H1 (cell line): ENCODE data around the gene RAD51B. TPM values are rescaled to one million over a fixed set of nuclear protein-coding genes. Genes with fewer than 3 reads are reported as not detected.

Source experiments
- CTCF ChIA-PET: fragments of 300-600 bp; sonication (Branson Sonifier 250); formaldehyde crosslinking; loops from one replicate; lab custom pipeline; 2021; ENCODE audit not compliant: partially characterized antibody; lab: Charles Lee
- POLR2A ChIA-PET: fragments of 300-600 bp; sonication (Branson Sonifier 250); formaldehyde crosslinking; loops from one replicate; lab custom pipeline; 2021; ENCODE audit warnings: inconsistent platforms; ENCODE audit not compliant: partially characterized antibody; lab: Charles Lee
- DNase-seq, 2 experiments: peaks; one replicate each; pipeline versions ENCODE4 v3.0.0 to v3.0.0-alpha.2; 2010 to 2022; ENCODE audit warnings: low spot score in 2 of 2, low read depth in 1 of 2, mixed read lengths in 1 of 2
- FAIRE-seq: peaks from 2 replicates; lab custom pipeline; 2011; peaks lifted over from hg19 to GRCh38; lab: Jason Lieb, UNC
- H2AFZ ChIP-seq: 2 replicates; pipeline ENCODE4 v1.8.1; 2012; ENCODE audit warnings: low read length, inconsistent platforms
- H2AK5ac ChIP-seq: 2 replicates; pipeline ENCODE4 v1.6.1; 2013; ENCODE audit warnings: low read depth, low read length
- H2BK120ac ChIP-seq: replicated peaks from 2 replicates; pipeline ENCODE3; 2013; ENCODE audit warnings: low read depth, low read length, inconsistent platforms
- H2BK12ac ChIP-seq: 2 replicates; pipeline ENCODE4 v1.6.1; 2013; ENCODE audit warnings: low read depth, low read length
- H2BK15ac ChIP-seq: 2 replicates; pipeline ENCODE4 v1.6.1; 2013; ENCODE audit warnings: low read length
- H2BK20ac ChIP-seq: 2 replicates; pipeline ENCODE4 v1.6.1; 2013; ENCODE audit warnings: low read length
- H2BK5ac ChIP-seq: 2 replicates; pipeline ENCODE4 v1.6.1; 2013; ENCODE audit warnings: low read depth, low read length
- H3K14ac ChIP-seq: 2 replicates; pipeline ENCODE4 v1.6.1; 2013; ENCODE audit warnings: inconsistent platforms; ENCODE audit not compliant: insufficient read length
- H3K18ac ChIP-seq: 2 replicates; pipeline ENCODE4 v1.6.1; 2013; ENCODE audit warnings: low read length; ENCODE audit errors: extremely low read depth
- H3K23ac ChIP-seq: 2 replicates; pipeline ENCODE4 v1.6.1; 2013; ENCODE audit warnings: inconsistent platforms; ENCODE audit not compliant: insufficient read length
- H3K23me2 ChIP-seq: 2 replicates; pipeline ENCODE4 v1.6.1; 2013; ENCODE audit warnings: low read depth, low read length
- H3K27ac ChIP-seq: 2 replicates; pipeline ENCODE4 v1.6.1; 2011; ENCODE audit warnings: low read depth, low read length, inconsistent platforms
- H3K27me3 ChIP-seq, 4 experiments: replicated peaks in 1 of 4; 1 replicate in 1 of 4; 2 replicates in 3 of 4; pipeline versions ENCODE4 v1.6.1 to v1.8.1; 2011 to 2013; ENCODE audit warnings: low read length in 3 of 4, mild to moderate bottlenecking in 3 of 4, inconsistent platforms in 2 of 4, mixed read lengths in 2 of 4, moderate library complexity in 1 of 4; ENCODE audit not compliant: control insufficient read depth in 3 of 4, insufficient read depth in 3 of 4; ENCODE audit errors: extremely low read depth in 1 of 4
- H3K36me3 ChIP-seq, 4 experiments: 2 replicates each; pipeline versions ENCODE4 v1.6.1 to v1.8.1; 2011 to 2013; ENCODE audit warnings: mild to moderate bottlenecking in 4 of 4, low read length in 3 of 4, moderate library complexity in 2 of 4, control low read depth in 1 of 4, inconsistent platforms in 1 of 4; ENCODE audit not compliant: insufficient read depth in 4 of 4, control insufficient read depth in 2 of 4
- H3K4ac ChIP-seq: replicated peaks from 2 replicates; pipeline ENCODE3; 2013; ENCODE audit warnings: low read length, low read depth, mixed read lengths, inconsistent platforms; ENCODE audit not compliant: insufficient read length
- H3K4me1 ChIP-seq, 4 experiments: replicated peaks in 1 of 4; 1 replicate in 1 of 4; 2 replicates in 3 of 4; pipeline versions ENCODE4 v1.6.1 to v1.8.1; 2011 to 2013; ENCODE audit warnings: low read length in 3 of 4, inconsistent platforms in 2 of 4, mixed read lengths in 1 of 4; ENCODE audit not compliant: insufficient read depth in 4 of 4, control insufficient read depth in 3 of 4
- H3K4me2 ChIP-seq, 2 experiments: 2 replicates each; pipeline versions ENCODE4 v1.6.1 to v1.8.1; 2011 to 2013; ENCODE audit warnings: low read depth in 2 of 2, low read length in 2 of 2, control low read depth in 1 of 2, inconsistent platforms in 1 of 2, mild to moderate bottlenecking in 1 of 2; ENCODE audit not compliant: insufficient read depth in 1 of 2
- H3K4me3 ChIP-seq, 4 experiments: fragments of 200-600, 300-600 bp in 1 of 4; sonication (generic), shearing (Covaris generic), sonication (Bioruptor Twin) in 1 of 4; 2 replicates each; pipeline versions ENCODE4 v1.5.1 to v1.8.1; 2011 to 2016; ENCODE audit warnings: low read length in 4 of 4, low read depth in 3 of 4, control low read depth in 2 of 4, inconsistent platforms in 2 of 4, mild to moderate bottlenecking in 2 of 4, mixed read lengths in 1 of 4, moderate library complexity in 1 of 4; ENCODE audit not compliant: insufficient read depth in 2 of 4; ENCODE audit errors: extremely low read depth in 1 of 4
- H3K56ac ChIP-seq: replicated peaks from 2 replicates; pipeline ENCODE3; 2013; ENCODE audit warnings: low read depth, mild to moderate bottlenecking, mixed read lengths, low read length, inconsistent platforms; ENCODE audit not compliant: insufficient read length
- H3K79me1 ChIP-seq: 2 replicates; pipeline ENCODE4 v1.6.1; 2013; ENCODE audit warnings: low read depth, low read length, control low read depth
- H3K79me2 ChIP-seq, 2 experiments: 2 replicates each; pipeline versions ENCODE4 v1.6.1 to v1.8.1; 2012 to 2013; ENCODE audit warnings: low read length in 2 of 2, mild to moderate bottlenecking in 2 of 2, inconsistent platforms in 1 of 2; ENCODE audit not compliant: insufficient read depth in 2 of 2, control insufficient read depth in 1 of 2
- H3K9ac ChIP-seq, 4 experiments: replicated peaks in 1 of 4; 1 replicate in 1 of 4; 2 replicates in 3 of 4; pipeline versions ENCODE4 v1.6.1 to v1.8.1; 2011 to 2013; ENCODE audit warnings: low read depth in 3 of 4, low read length in 3 of 4, control low read depth in 2 of 4, mild to moderate bottlenecking in 2 of 4, moderate library complexity in 2 of 4, inconsistent platforms in 1 of 4; ENCODE audit errors: extremely low read depth in 1 of 4
- H3K9me3 ChIP-seq, 2 experiments: 2 replicates each; pipeline versions ENCODE4 v1.6.1 to v1.8.1; 2012 to 2013; ENCODE audit warnings: mild to moderate bottlenecking in 2 of 2, moderate library complexity in 2 of 2, control low read depth in 1 of 2, inconsistent platforms in 1 of 2, low read depth in 1 of 2, low read length in 1 of 2, mixed read lengths in 1 of 2; ENCODE audit not compliant: insufficient read depth in 2 of 2
- H4K20me1 ChIP-seq, 2 experiments: replicated peaks in 1 of 2; 2 replicates each; pipeline versions ENCODE3 to v1.8.1; 2011 to 2013; ENCODE audit warnings: inconsistent platforms in 2 of 2, low read length in 2 of 2, mild to moderate bottlenecking in 1 of 2; ENCODE audit not compliant: insufficient read depth in 2 of 2, control insufficient read depth in 1 of 2
- H4K5ac ChIP-seq: 2 replicates; pipeline ENCODE4 v1.6.1; 2013; ENCODE audit warnings: low read length, low read depth, mixed read lengths, inconsistent platforms; ENCODE audit not compliant: insufficient read length
- H4K8ac ChIP-seq: 2 replicates; pipeline ENCODE4 v1.8.0; 2013; ENCODE audit warnings: mild to moderate bottlenecking, moderate library complexity, low read length, inconsistent platforms; ENCODE audit not compliant: insufficient read depth; ENCODE audit errors: extremely low read depth
- H4K91ac ChIP-seq: replicated peaks from 2 replicates; pipeline ENCODE3; 2013; ENCODE audit warnings: low read length, mixed read lengths, inconsistent platforms; ENCODE audit not compliant: insufficient read length
- ATF2 ChIP-seq: IDR thresholded peaks from 2 replicates; pipeline ENCODE4 v1.6.1; 2012; ENCODE audit warnings: low read length, inconsistent platforms
- CHD2 ChIP-seq: IDR thresholded peaks from 2 replicates; pipeline ENCODE4 v1.6.1; 2012; ENCODE audit warnings: low read length, improper control_type of control experiment
- EZH2 ChIP-seq: fragments of 200-600 bp; sonication (generic); IDR thresholded peaks from 2 replicates; pipeline ENCODE4 v1.7.1; 2012; ENCODE audit warnings: low read depth, mild to moderate bottlenecking, moderate library complexity, low read length, inconsistent platforms; ENCODE audit not compliant: severe bottlenecking
- GABPA ChIP-seq: IDR thresholded peaks from 2 replicates; pipeline ENCODE4 v1.6.1; 2011; ENCODE audit warnings: mild to moderate bottlenecking, low read length, moderate library complexity, borderline replicate concordance; ENCODE audit not compliant: insufficient read depth
- KDM4A ChIP-seq: IDR thresholded peaks from one replicate; pipeline ENCODE4 v1.7.1; 2012; ENCODE audit warnings: low read depth, mild to moderate bottlenecking, moderate library complexity, low read length, inconsistent platforms; ENCODE audit not compliant: severe bottlenecking
- NANOG ChIP-seq: IDR thresholded peaks from 2 replicates; pipeline ENCODE4 v1.6.1; 2011; ENCODE audit warnings: low read length, low read depth, mild to moderate bottlenecking, inconsistent platforms; ENCODE audit not compliant: insufficient read depth, poor library complexity, severe bottlenecking
- SP1 ChIP-seq: IDR thresholded peaks from 2 replicates; pipeline ENCODE4 v1.6.1; 2011; ENCODE audit warnings: low read depth, low read length
- SP2 ChIP-seq: IDR thresholded peaks from 2 replicates; pipeline ENCODE4 v1.6.1; 2012; ENCODE audit warnings: mild to moderate bottlenecking, low read length, inconsistent platforms
- WGBS, 2 experiments: shearing (Covaris generic) in 1 of 2; methylation state at CpG; one replicate each; pipeline versions ENCODE4 v1.1.6 to v1.1.7; 2013 to 2015; ENCODE audit warnings: low lambda C conversion rate in 2 of 2, mixed read lengths in 2 of 2, inconsistent platforms in 1 of 2, low coverage in 1 of 2, missing lambda C conversion rate in 1 of 2; ENCODE audit not compliant: insufficient replicate concordance in 2 of 2, insufficient coverage in 1 of 2, insufficient read length in 1 of 2; ENCODE audit errors: extremely low coverage in 1 of 2, missing lambda C conversion rate in 1 of 2; 5-methylcytosine and 5-hydroxymethylcytosine counted together
- polyA plus RNA-seq, 7 experiments: library from polyadenylated mRNA; depleted of rRNA in 3 of 7; stranded (reverse) in 5 of 7; unstranded in 2 of 7; fragments of >200 nt in 5 of 7; fragments of 200-250 nt in 2 of 7; gene quantifications; 1 replicate in 5 of 7; 2 replicates in 1 of 7; 4 replicates in 1 of 7; pipeline versions ENCODE4 v1.2.1 to v1.2.3, GENCODE V29; 2011 to 2013; ENCODE audit warnings: missing spikeins in 2 of 7, mixed read lengths in 2 of 7
- total RNA-seq: library from RNA; stranded (reverse); fragmentation: NEBNext Ultra II Directional; extraction: Animal tissue kit (Norgen Biotek cat#: 25700); gene quantifications from 2 replicates; pipeline ENCODE4 v1.2.1, GENCODE V29; 2021

The RAD51B gene
- total and polyA plus RNA-seq, 2 of the 8 experiments (the other 6 are each of a cell fraction or from before 2014, with no cell fraction given) = 3.9 to 14.9 TPM

GRCh38 chr14:68563251-68564131 lies 743.9 kb downstream of the RAD51B start:
- ChIA-PET CTCF (interaction anchor here (1.0 to 1.6 kb wide), 3 partner anchors 10 to 25 kb away, joined by 3 to 4 read pairs (median 3); no protein-coding TSS in a partner anchor), POLR2A (interaction anchor here (2.0 kb wide), 1 partner anchor 230 kb away, joined by 4 read pairs; the partner anchor contains the start of gene ZFP36L1)
- no peak overlapping the region for H3K4me2 ChIP-seq
- H2AFZ ChIP-seq = no peak overlapping the region
- no peak overlapping the region for H2AK5ac ChIP-seq
- no peaks in the 10 kb centered on the region for H3K23me2 ChIP-seq
- 0 out of 2 replicates have a peak overlapping the region, but pooled peaks have one; percentile 5 for H2BK5ac ChIP-seq
- H3K14ac ChIP-seq = no peak overlapping the region
- no peaks in the 10 kb centered on the region for H3K36me3 ChIP-seq
- no peaks in the 10 kb centered on the region for H3K79me1 ChIP-seq
- H4K8ac ChIP-seq = no peak overlapping the region
- no peaks in the 10 kb centered on the region for H3K79me2 ChIP-seq
- H4K20me1 ChIP-seq = no peaks in the 10 kb centered on the region
- no peak overlapping the region for H3K27ac ChIP-seq
- no peaks in the 10 kb centered on the region for H3K27me3 ChIP-seq
- no peak overlapping the region for H3K23ac ChIP-seq
- no peak overlapping the region for H4K5ac ChIP-seq
- no peak overlapping the region for H2BK120ac ChIP-seq
- peak overlapping the region; percentile 14 for H4K91ac ChIP-seq
- no peak overlapping the region for H3K4me3 ChIP-seq
- no peak overlapping the region for H3K4ac ChIP-seq
- H2BK20ac ChIP-seq = no peak overlapping the region
- H2BK15ac ChIP-seq = no peak overlapping the region
- WGBS, 2 experiments = 88% methylated on average over 21 of the region's 21 CpGs; no CpG with 5 or more reads in 1 of the 2 experiments
- H3K9ac ChIP-seq = no peak overlapping the region
- no peak for FAIRE-seq
- H2BK12ac ChIP-seq = peak overlapping the region; percentile 60; the same call in 1 of the 2 replicates
- H3K56ac ChIP-seq = no peak overlapping the region
- no peak for TF ChIP-seq GABPA
- TF ChIP-seq CHD2 = no peak
- no peak for TF ChIP-seq EZH2
- TF ChIP-seq SP1 = no peak
- TF ChIP-seq ATF2 = no peak
- TF ChIP-seq NANOG = no peak
- TF ChIP-seq KDM4A = no peak
- TF ChIP-seq SP2 = no peak
- TF ChIP-seq, all 59 proteins: peak for 0
- H3K9me3 ChIP-seq = no peaks in the 10 kb centered on the region
- no peak for DNase-seq
- H3K4me1 ChIP-seq = peaks cover 0 to 11% (median 0%) of the 10 kb centered on the region in 4 experiments; a peak in 3 of 7 replicates
- 0 out of 2 replicates have a peak overlapping the region, but pooled peaks have one; percentile 9 for H3K18ac ChIP-seq
